Lower lobe of right lung (tissue), 2 donors: ENCODE measurements around the gene BGLAP. TPM values are rescaled to one million over a fixed set of nuclear protein-coding genes. Genes with fewer than 3 reads are reported as not detected.

Experiments used
- ATAC-seq, 2 donors: fragments of 200-7000 bp; cut with Tn5 transposase; one replicate each; pipeline ENCODE4 v1.9.1; 2020 to 2022; ENCODE audit warnings: mild to moderate bottlenecking in 2 of 2, moderate library complexity in 2 of 2
- DNase-seq: peaks from one replicate; pipeline ENCODE4 v3.0.0-alpha.2; 2020
- H3K27ac ChIP-seq: fragments of 200-600 bp; one replicate; pipeline ENCODE4 v1.8.0; 2022
- H3K27me3 ChIP-seq: fragments of 200-600 bp; one replicate; pipeline ENCODE4 v1.8.0; 2022; ENCODE audit warnings: low read depth
- H3K36me3 ChIP-seq: fragments of 200-600 bp; one replicate; pipeline ENCODE4 v1.8.0; 2022; ENCODE audit warnings: mild to moderate bottlenecking
- H3K4me1 ChIP-seq: fragments of 200-600 bp; one replicate; pipeline ENCODE4 v1.8.0; 2022
- H3K4me3 ChIP-seq: fragments of 200-600 bp; one replicate; pipeline ENCODE4 v1.8.0; 2022; ENCODE audit warnings: mild to moderate bottlenecking
- H3K9me3 ChIP-seq: fragments of 200-600 bp; one replicate; pipeline ENCODE4 v1.8.0; 2022
- intact Hi-C: fragments of 100-400 bp; cut with DNase I; formaldehyde crosslinking; loops from one replicate; pipeline ENCODE4 v1.11.0; 2022
- total RNA-seq: library from RNA; stranded (reverse); fragmentation: NEBNext Ultra II Directional; extraction: Animal tissue kit (Norgen Biotek cat#: 25700); gene quantifications from one replicate; pipeline ENCODE4 v1.2.1, GENCODE V29; 2021
- TF ChIP-seq, protein P1 (sequence below): fragments of 200-600 bp; IDR thresholded peaks from one replicate; pipeline ENCODE4 v1.8.0; 2022; ENCODE audit warnings: antibody characterized with exemption, mild to moderate bottlenecking
- donor health status: DM: no; HTN: yes; CAD: no; lungs with severe emphysema.

Gene BGLAP
- total RNA-seq, 1 donor from 2014 or later: 4.8 TPM

DNA sequence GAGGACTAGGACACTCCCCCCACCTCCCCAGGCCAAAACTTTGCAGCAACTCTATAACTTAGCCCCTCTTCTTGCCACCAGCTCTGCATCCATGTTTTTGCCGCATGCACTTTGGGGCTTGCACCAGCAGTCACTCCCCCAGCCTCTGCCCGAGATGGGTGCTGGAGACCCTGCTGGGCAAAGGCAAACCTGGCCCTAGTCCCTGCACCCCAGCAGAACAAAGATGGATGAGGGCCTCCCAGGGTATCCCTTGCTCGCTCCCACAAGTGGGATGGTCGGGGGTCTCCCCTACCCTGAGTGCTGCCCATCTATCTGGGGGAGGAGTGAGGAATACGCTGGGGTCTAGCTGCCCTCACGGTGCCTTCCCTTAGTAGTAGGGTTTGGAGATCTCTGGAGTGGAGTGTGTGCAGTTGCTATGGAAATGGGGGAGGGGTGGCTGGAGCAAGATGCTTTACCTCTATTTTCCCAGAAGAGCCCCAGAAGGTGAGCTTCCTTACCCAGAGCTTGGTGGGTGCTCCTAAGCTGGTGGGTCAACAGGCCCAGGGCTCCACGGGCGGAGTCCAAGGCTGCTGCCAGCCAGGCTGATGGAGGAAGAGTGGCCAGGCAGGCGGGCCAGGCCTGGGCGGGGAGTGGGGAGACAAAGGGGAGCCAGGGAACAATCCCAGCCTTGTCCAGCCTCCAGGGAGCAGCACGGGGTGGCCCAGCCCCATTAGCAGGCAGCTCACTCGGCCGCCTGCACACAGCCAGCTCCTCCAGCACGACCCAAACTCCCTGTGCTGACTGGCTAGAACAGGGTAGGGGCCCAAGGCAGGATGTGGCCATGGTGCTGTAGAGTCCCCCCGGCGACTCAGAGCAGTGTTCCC, 5.7 kb downstream of the BGLAP start, which contains the start of gene PAQR6:
Gene PAQR6, minus strand, starts transcription at position 597 of the 863 bp plus-strand sequence. CDS start 1,325 bp downstream, outside the sequence.
- DNase-seq (no peak), ATAC-seq (peak; percentile 6 to 7)
- Histone ChIP-seq H3K27ac (no peak within 1 kb of the TSS), H3K4me3 (no peak within 1 kb of the TSS), H3K36me3 (peaks cover 37% of the 10 kb centered on the region), H3K9me3 (no peaks in the 10 kb centered on the region), H3K4me1 (peaks cover 27% of the 10 kb centered on the region), H3K27me3 (peaks cover 11% of the 10 kb centered on the region)
- TF ChIP-seq, protein P1, sequence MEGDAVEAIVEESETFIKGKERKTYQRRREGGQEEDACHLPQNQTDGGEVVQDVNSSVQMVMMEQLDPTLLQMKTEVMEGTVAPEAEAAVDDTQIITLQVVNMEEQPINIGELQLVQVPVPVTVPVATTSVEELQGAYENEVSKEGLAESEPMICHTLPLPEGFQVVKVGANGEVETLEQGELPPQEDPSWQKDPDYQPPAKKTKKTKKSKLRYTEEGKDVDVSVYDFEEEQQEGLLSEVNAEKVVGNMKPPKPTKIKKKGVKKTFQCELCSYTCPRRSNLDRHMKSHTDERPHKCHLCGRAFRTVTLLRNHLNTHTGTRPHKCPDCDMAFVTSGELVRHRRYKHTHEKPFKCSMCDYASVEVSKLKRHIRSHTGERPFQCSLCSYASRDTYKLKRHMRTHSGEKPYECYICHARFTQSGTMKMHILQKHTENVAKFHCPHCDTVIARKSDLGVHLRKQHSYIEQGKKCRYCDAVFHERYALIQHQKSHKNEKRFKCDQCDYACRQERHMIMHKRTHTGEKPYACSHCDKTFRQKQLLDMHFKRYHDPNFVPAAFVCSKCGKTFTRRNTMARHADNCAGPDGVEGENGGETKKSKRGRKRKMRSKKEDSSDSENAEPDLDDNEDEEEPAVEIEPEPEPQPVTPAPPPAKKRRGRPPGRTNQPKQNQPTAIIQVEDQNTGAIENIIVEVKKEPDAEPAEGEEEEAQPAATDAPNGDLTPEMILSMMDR: no peak
- intact Hi-C loops: no loop called here

DNA sequence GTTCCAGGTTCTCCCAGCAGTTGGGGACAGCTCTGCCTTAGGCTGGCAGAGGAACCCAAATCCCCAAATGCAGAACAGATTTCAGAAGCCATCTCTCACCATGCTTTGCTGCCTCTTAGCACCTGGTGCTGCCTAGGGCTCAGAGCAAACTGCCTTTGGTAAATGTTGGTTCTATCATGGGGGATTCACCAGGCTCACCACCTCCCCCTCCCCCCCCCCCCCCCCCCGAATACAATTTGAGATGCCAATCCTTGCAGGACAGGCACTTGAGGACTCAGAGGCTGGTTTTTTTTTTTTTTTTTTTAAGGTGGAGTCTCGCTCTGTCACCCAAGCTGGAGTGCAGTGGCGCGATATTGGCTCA, 6.3 kb downstream of the BGLAP start:
- TF ChIP-seq, protein P1: no peak
- DNase-seq (no peak), ATAC-seq (no peak)
- Histone ChIP-seq H3K27me3 (peaks cover 11% of the 10 kb centered on the region), H3K4me1 (peaks cover 27% of the 10 kb centered on the region), H3K36me3 (peaks cover 43% of the 10 kb centered on the region), H3K27ac (no peak overlapping the region), H3K9me3 (no peaks in the 10 kb centered on the region), H3K4me3 (no peak overlapping the region)
- intact Hi-C loops: no loop called here

DNA sequence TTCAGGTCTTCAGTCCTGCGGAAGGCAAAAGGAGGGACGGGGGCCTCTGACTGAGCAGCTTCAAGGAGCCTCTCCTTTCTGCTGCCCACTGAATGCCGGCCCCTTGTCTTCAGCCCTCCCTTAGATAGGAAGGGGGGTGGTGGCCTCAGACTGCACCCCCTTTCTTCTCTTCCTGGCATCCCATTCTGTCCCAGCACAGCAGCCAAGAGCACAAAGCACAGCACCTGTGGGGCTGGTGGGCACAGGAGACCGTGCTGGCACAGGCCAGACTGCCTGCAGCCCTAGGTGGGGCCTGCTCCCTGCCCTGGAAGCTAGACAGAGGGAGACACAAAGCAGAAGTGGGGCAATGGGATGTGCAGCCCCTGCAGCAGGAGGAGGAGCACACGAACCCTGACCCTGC, 7.6 kb downstream of the BGLAP start:
- no peak overlapping the region for H3K27ac ChIP-seq
- H3K4me3 ChIP-seq: no peak overlapping the region
- H3K4me1 ChIP-seq: peaks cover 27% of the 10 kb centered on the region
- TF ChIP-seq, protein P1: no peak
- no peaks in the 10 kb centered on the region for H3K9me3 ChIP-seq
- DNase-seq (no peak), ATAC-seq (no peak)
- intact Hi-C loops: no loop called here
- H3K27me3 ChIP-seq: peaks cover 11% of the 10 kb centered on the region
- H3K36me3 ChIP-seq: peaks cover 56% of the 10 kb centered on the region

DNA sequence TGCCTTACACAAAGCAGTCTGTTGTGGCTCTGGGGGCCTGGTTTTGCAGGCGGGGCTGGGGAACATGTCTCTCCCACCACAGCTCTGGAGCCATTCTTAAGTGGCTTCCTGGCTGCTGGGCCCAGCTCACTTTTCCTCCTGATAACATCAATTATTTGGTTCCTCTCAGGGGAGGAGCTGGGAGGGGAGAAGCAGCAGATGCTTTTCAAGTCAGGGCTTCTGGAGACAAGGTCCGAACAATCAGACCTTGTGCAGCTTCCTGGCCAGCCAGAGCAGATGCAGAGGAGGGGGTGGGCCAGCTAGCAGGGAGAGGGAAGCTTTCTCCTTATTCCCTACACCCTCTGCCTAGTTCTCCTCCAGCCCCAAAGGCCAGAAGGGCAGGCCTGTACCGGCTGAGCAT, 9.5 kb downstream of the BGLAP start:
- no peak for DNase-seq
- Histone ChIP-seq H3K27me3 (no peaks in the 10 kb centered on the region), H3K9me3 (no peaks in the 10 kb centered on the region), H3K36me3 (peaks cover 75% of the 10 kb centered on the region), H3K27ac (peak overlapping the region; percentile 18), H3K4me3 (no peak overlapping the region), H3K4me1 (peaks cover 13% of the 10 kb centered on the region)
- ATAC-seq: no peak
- intact Hi-C loops: no loop called here
- TF ChIP-seq, protein P1: no peak

DNA sequence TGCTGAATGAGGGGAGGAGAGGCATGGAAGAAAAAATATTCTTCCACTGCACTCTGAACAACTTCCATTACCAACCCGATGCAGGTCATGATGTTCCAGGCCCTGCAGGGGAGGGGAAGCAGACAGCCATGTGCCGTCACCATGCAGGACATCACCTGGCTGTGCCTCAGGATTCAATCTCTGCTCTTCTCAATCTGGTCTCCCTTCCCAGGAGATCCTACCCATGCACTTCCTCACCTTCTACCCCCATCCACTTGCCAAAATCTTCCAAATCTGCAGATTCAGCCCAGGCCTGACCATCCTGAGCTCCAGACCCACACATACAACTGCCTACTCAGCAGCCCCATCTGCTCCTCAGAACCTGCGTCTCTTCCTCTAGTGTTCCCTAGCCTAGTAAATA, 11.7 kb downstream of the BGLAP start:
- TF ChIP-seq, protein P1: no peak
- H3K27me3 ChIP-seq: no peaks in the 10 kb centered on the region
- no peak for ATAC-seq
- H3K4me1 ChIP-seq: no peaks in the 10 kb centered on the region
- intact Hi-C loops: no loop called here
- DNase-seq: no peak
- H3K9me3 ChIP-seq: no peaks in the 10 kb centered on the region
- no peak overlapping the region for H3K4me3 ChIP-seq
- no peak overlapping the region for H3K27ac ChIP-seq
- H3K36me3 ChIP-seq: peaks cover 96% of the 10 kb centered on the region
